Effector memory CD8-positive, alpha-beta T cell (primary cell): ENCODE measurements around the gene ASTL.
A peak's percentile ranks its signal among the peaks of the same experiment; 100 is the strongest.
"Not testable (repeated sequence)": the region's sequence is repeated elsewhere in the genome, so short reads cannot be mapped to it uniquely, and the experiment has no call there.

ENCODE experiments used
- ATAC-seq: fragments of 150-1000 bp; cut with Tn5 transposase; replicated peaks from 2 replicates; pipeline ENCODE4 v1.10.0; 2021; ENCODE audit warnings: mild to moderate bottlenecking, moderate library complexity
- DNase-seq, 3 experiments: peaks; one replicate each; pipeline ENCODE4 v3.0.0; 2021
- H3K27ac Mint-ChIP-seq, 2 donors: one replicate each; pipeline ENCODE4 v1.8.0; 2022; ENCODE audit warnings: mild to moderate bottlenecking in 2 of 2, mixed read lengths in 2 of 2, moderate library complexity in 2 of 2
- H3K27me3 Mint-ChIP-seq, 2 donors: one replicate each; pipeline ENCODE4 v1.8.0; 2022; ENCODE audit warnings: mixed read lengths in 2 of 2
- H3K36me3 Mint-ChIP-seq: one replicate; pipeline ENCODE4 v1.8.0; 2022; ENCODE audit warnings: mild to moderate bottlenecking, moderate library complexity, mixed read lengths; ENCODE audit not compliant: insufficient read depth
- H3K4me1 Mint-ChIP-seq, 2 donors: one replicate each; pipeline ENCODE4 v1.8.0; 2022; ENCODE audit warnings: low read depth in 2 of 2, mixed read lengths in 2 of 2
- H3K4me3 Mint-ChIP-seq, 2 donors: one replicate each; pipeline ENCODE4 v1.8.0; 2022; ENCODE audit warnings: mild to moderate bottlenecking in 2 of 2, mixed read lengths in 2 of 2, moderate library complexity in 2 of 2
- H3K9me3 Mint-ChIP-seq, 2 donors: one replicate each; pipeline ENCODE4 v1.8.0; 2022; ENCODE audit warnings: mixed read lengths in 2 of 2

The ASTL gene

DNA sequence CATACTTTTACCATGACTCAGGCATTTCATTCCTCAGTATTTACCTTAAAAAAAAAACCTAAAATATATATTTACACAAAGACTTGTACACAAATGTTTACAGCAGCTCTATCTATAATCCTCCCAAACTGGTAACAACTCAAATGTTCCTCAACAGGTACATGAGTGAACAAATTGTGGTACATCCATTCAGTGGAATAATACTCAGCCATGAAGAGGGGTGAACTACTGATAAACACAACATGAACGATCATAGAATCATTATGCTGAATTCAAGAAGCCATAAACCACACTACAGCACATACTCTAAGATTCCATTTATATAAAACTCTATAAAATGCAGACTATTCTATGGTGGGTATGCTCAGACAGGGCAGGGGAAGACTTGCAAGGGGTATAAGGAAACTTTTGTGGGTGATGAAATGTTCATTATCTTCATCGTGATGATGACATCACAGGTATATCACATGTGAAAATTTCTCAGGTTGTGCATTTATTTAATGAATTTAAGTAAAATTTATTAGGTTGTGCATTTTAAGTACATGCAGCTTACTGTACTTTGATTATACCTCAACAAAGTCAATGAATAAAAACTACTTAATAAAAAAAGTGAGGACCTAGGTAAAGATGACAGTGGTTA, 31.7 kb upstream of the ASTL start:
- DNase-seq (no peak), ATAC-seq (no peak)
- no peaks in the 10 kb centered on the region for H3K9me3 Mint-ChIP-seq
- H3K36me3 Mint-ChIP-seq: no peaks in the 10 kb centered on the region
- H3K27me3 Mint-ChIP-seq: no peaks in the 10 kb centered on the region
- no peak overlapping the region for H3K4me3 Mint-ChIP-seq
- no peak overlapping the region for H3K27ac Mint-ChIP-seq
- peaks cover 12 to 35% of the 10 kb centered on the region in 2 donors for H3K4me1 Mint-ChIP-seq

DNA sequence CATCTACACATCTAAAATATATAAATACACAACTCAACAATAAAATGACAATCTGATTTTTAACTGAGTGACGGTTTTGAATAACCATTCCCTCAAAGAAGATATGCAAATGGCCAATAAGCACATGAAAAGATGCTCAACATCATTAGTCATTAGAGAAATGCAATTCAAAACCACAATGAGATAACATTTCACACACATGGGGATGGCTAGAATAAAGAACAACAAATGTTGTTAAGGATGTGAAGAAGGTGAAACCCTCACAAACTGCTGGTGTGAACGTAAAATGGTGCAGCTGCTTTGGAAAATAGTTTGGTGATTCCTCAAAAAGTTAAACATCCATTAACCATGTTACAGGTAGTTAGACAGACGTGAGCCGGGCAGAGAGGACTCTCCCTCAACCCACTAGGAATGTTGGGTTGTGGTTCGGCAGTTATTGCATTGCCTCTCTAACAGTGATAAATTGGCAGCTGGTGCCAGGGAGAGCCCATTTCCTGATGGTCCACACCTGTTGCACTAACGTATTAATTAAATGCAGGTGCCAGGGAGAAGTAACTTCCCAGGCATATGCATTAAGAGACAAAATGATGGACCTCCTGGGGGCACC, 29.2 kb upstream of the ASTL start:
- Mint-ChIP-seq H3K4me1 (peaks cover 28 to 49% of the 10 kb centered on the region in 2 donors), H3K9me3 (no peaks in the 10 kb centered on the region), H3K27ac (peak overlapping the region; percentile 54 to 95), H3K27me3 (no peaks in the 10 kb centered on the region), H3K36me3 (peaks cover 17% of the 10 kb centered on the region), H3K4me3 (peak overlapping the region in 1 of 2 donors; percentile 65)
- ATAC-seq (no peak), DNase-seq (no peak)

DNA sequence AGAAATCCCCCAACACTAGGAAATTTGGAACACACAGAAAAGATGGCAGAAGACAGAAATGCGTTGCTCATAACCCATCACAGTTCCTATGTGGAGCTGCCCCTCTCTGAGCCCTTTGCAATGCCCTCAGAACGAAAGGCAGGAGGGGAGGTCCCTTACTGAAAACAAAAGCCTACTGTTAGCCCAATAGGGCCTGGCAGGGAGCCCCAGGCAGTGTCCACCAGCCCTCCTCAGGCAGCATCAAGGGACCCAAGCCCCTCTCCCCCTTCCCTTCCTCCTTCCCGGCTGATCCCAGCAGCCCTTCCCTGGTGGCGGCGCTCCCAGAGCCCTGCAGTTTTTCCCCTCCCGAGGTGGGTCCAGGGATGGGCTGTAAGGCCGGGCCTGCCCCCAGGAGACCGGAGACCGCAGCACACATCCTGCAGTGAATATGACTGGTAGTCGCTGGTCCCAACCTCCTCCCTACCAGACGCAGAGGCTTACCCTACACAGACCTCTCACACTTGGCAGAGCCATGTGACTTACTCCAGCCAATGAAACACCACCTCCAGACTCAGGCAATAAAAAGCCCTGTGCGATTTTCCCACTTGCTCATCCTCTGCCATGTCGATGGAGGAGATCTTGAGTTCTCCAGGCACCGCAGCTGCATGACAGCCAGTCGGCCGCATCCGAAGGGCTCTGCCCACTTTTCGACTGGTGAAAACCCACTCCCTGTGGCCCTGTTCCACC, 26.3 kb upstream of the ASTL start:
- no peaks in the 10 kb centered on the region for H3K27me3 Mint-ChIP-seq
- peak overlapping the region; percentile 98 for H3K27ac Mint-ChIP-seq
- H3K4me3 Mint-ChIP-seq: peak overlapping the region; percentile 82 to 83
- peaks cover 18% of the 10 kb centered on the region for H3K36me3 Mint-ChIP-seq
- peak; percentile 70 for ATAC-seq
- H3K9me3 Mint-ChIP-seq: no peaks in the 10 kb centered on the region
- peak; percentile 52 to 65 (median 55) for DNase-seq
- peaks cover 51 to 68% of the 10 kb centered on the region in 2 donors for H3K4me1 Mint-ChIP-seq

DNA sequence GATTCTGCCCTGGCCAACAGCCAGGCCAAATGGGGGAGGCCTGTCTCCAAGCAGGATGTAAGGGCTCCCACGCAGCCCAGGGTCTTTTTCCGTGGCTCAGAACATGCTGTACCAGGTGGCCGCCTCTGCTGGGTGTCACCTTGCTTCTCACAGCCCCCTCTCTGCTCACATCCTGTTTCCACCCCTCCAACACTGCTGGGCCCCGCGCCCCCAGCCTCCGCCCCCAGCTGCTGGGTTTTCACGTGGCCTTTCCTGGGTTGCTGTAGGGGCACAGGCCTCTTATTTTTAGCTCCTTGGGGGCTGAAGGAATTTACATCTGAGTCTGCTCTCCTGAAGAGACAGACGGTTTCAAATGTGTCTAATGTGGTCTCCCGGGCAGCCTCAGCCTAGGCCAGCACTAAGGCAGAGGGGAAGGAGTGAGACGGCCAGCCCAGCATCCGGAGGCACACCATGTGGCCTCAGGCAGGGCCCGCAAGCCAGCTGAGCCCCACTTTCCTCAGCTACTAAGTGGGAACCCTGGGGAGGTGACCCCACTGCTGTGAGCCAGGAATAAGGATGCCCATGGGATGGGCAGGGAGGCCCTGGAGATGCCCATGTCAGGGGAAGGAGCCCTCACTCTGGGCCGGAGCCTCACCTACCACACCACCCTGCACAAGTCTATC, 25.6 kb upstream of the ASTL start:
- H3K27me3 Mint-ChIP-seq: no peaks in the 10 kb centered on the region
- no peaks in the 10 kb centered on the region for H3K9me3 Mint-ChIP-seq
- ATAC-seq: peak; percentile 62
- H3K4me3 Mint-ChIP-seq: peak overlapping the region; percentile 82 to 83
- H3K36me3 Mint-ChIP-seq: peaks cover 24% of the 10 kb centered on the region
- H3K4me1 Mint-ChIP-seq: peaks cover 58 to 71% of the 10 kb centered on the region in 2 donors
- peak; percentile 64 to 75 (median 64) for DNase-seq
- H3K27ac Mint-ChIP-seq: peak overlapping the region; percentile 98

DNA sequence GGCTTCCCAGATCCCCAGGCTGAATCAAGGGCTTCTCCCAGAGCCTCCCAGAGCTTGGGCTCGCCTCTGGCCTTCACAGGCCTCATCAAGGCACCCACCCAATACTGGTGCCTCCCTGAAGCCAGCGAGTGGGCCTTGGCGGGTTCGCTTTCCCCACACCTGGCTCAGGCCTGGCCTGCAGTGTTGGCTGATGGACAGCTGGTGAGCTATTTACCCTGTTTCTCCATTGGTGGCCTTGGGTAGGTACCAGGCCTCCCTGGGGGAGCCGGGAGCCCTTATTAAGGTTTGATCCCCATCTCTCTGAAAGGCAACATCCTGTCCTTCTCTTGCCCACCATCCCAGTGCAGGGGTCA, 25.1 kb upstream of the ASTL start:
- Mint-ChIP-seq H3K27ac (peak overlapping the region; percentile 98), H3K4me3 (peak overlapping the region; percentile 82 to 83), H3K36me3 (peaks cover 29% of the 10 kb centered on the region), H3K27me3 (no peaks in the 10 kb centered on the region), H3K4me1 (peaks cover 60 to 71% of the 10 kb centered on the region in 2 donors), H3K9me3 (no peaks in the 10 kb centered on the region)
- ATAC-seq (no peak), DNase-seq (peak in 1 of 3 experiments; percentile 18)

DNA sequence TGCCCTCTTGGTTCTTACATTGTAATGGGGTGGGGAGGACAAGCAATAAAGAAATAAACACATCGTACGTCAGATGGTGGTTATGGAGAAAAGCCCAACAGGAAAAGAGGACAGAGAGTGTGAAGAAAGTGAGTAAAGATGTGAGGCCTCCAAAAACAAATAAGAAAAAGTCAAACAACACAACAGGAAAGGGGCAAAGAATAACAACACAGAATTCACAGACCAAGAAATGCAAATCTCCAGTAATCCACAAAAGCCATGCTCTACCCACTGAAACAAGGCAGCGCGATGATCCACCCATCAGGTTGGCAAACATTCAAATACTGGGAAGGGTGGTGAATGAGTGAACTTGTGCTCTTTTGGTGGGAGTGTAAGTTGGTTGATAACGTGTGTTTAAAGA, 23.6 kb upstream of the ASTL start:
- Mint-ChIP-seq H3K36me3 (peaks cover 33% of the 10 kb centered on the region), H3K9me3 (no peaks in the 10 kb centered on the region), H3K27me3 (no peaks in the 10 kb centered on the region), H3K4me3 (peak overlapping the region; percentile 50 to 82), H3K4me1 (peaks cover 68 to 75% of the 10 kb centered on the region in 2 donors), H3K27ac (peak overlapping the region; percentile 98)
- DNase-seq (peak in 1 of 3 experiments; percentile 26), ATAC-seq (peak; percentile 42)

DNA sequence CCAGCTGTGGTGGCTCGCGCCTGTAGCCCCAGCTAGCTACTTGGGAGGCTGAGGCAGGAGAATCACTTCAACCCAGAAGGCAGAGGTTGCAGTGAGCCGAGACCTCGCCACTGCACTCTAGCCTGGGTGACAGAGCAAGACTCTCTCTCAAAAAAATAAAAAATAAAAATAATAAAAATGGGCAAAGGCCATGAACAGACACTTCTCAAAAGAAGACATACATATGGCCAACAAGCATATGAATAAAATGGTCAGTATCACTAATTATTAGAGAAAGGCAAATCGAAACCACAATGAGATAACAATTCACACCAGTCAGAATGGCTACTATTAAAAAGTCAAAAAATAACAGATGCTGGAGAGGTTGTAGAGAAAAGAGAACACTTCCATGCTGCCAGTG, 22.1 kb upstream of the ASTL start:
- H3K36me3 Mint-ChIP-seq: peaks cover 37% of the 10 kb centered on the region
- not testable (repeated sequence) for H3K9me3 Mint-ChIP-seq, H3K27me3 Mint-ChIP-seq, ATAC-seq, DNase-seq
- H3K4me1 Mint-ChIP-seq: peaks cover 77 to 84% of the 10 kb centered on the region in 2 donors
- H3K27ac Mint-ChIP-seq: peak overlapping the region in 1 of 2 donors; percentile 98
- H3K4me3 Mint-ChIP-seq: peak overlapping the region; percentile 6 to 82

DNA sequence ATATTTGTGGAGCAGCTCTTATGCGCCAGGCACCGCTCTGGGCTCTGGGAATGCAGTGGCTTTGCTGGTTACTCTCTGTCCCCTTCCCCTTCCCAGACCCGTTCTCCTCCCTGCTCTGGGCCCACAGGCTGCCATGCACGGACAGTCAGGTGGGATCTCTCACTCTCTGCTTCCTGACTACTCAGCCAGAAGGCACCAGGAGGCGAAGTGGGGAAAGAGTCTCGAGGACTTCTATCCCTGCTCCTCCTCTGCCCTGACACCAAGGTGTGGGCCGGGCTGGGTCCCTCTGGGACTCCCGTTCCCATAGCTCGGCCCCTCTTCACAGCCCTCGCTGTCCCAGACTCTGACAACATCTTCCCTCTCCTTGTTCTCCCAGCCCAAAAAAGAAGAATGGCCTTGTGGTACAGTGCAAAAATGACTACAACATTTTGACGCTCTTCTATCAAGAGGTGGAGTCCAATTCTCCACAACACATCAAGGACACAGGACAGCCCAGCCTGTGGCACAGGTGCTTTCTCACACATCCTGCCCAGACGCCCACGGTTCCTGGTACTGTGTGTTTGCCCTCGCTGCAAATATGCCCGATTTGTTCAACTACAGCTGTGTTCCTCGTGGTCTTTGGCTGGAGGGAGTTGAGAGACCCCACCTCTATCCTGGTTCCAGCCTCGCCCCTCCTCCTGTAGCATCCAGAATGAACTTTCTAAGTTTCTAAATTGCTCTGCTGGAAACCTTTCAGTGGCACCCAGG, 21.0 kb upstream of the ASTL start:
- peaks cover 69 to 74% of the 10 kb centered on the region in 2 donors for H3K4me1 Mint-ChIP-seq
- ATAC-seq: no peak

DNA sequence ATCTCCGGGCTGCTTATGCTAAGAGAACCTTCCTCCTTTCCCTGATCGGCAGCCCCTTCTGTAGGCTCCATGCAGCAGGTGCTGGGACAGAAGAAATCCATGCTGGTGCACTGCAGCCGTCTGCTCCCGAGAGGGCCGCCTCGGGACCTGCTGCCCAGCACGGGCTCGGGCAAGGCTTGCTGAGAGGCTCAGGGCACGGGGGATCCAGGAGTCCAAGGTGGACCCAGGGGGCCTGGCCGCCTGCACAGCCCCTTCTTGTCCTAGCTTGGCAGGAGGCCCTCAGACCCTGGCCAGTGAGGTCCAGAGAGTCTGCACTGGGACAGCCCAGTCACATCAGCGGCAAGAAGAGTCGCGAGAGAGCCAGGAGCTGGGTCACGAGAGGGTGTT, 20.2 kb upstream of the ASTL start:
- H3K4me3 Mint-ChIP-seq: peak overlapping the region; percentile 75 to 78
- DNase-seq: no peak
- no peak for ATAC-seq
- peaks cover 65 to 70% of the 10 kb centered on the region in 2 donors for H3K4me1 Mint-ChIP-seq
- peaks cover 29% of the 10 kb centered on the region for H3K36me3 Mint-ChIP-seq
- no peaks in the 10 kb centered on the region for H3K9me3 Mint-ChIP-seq
- H3K27me3 Mint-ChIP-seq: no peaks in the 10 kb centered on the region
- H3K27ac Mint-ChIP-seq: peak overlapping the region; percentile 93 to 96

More for the DNA sequence above, 21.0 kb upstream of the ASTL start:
- H3K36me3 Mint-ChIP-seq: peaks cover 33% of the 10 kb centered on the region
- H3K27me3 Mint-ChIP-seq: no peaks in the 10 kb centered on the region
- no peak for DNase-seq
- H3K27ac Mint-ChIP-seq: peak overlapping the region; percentile 93 to 96
- H3K9me3 Mint-ChIP-seq: no peaks in the 10 kb centered on the region
- peak overlapping the region; percentile 75 to 79 for H3K4me3 Mint-ChIP-seq

DNA sequence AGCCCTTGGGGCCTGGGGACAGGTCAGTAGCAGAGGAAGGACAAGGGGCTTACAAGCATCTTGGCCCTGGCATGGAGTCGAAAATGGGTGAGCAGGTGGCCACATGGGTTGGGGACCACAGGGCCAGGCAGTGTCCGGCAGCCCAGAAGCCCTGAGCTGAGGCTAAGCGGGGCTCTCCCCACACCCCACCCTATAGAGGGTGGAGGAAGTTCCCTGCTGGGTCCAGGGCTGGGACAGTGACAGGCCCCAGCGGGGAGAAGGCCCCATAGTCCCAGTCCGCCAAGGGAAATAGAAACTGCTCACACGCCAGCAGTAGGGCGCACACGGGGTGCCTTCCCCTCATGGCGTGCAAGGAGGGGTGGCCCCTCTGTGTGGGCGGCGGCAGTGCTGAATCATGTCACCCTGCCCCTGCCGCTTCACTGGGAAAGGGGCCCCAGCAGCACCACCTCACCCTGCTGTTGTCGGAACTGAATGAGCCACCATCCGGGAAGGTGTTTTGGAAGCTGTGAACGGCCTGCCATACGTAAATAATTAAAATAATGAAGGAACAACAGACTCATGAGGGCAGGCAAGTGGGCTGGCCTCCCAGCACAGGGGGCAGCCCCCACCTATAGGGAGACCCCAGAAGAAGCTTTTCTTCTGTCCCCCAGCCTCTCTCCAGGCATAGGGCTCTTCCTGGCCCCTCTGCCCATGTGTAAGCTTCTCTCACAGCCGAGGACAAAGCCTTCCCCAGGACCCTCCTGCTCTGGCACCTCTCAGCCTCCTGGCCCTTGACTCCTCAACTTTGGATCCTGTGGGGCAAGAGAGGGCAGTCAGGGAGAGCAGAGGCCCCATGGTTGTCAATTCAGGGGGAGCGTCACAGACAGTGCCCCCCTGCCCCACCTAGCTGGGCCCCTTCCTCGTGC, 19.6 kb upstream of the ASTL start:
- H3K4me3 Mint-ChIP-seq: peak overlapping the region; percentile 75 to 78
- peaks cover 25% of the 10 kb centered on the region for H3K36me3 Mint-ChIP-seq
- H3K27me3 Mint-ChIP-seq: no peaks in the 10 kb centered on the region
- H3K4me1 Mint-ChIP-seq: peaks cover 61 to 71% of the 10 kb centered on the region in 2 donors
- no peaks in the 10 kb centered on the region for H3K9me3 Mint-ChIP-seq
- DNase-seq (peak; percentile 56 to 66 (median 60)), ATAC-seq (peak; percentile 67)
- H3K27ac Mint-ChIP-seq: peak overlapping the region; percentile 93 to 96

DNA sequence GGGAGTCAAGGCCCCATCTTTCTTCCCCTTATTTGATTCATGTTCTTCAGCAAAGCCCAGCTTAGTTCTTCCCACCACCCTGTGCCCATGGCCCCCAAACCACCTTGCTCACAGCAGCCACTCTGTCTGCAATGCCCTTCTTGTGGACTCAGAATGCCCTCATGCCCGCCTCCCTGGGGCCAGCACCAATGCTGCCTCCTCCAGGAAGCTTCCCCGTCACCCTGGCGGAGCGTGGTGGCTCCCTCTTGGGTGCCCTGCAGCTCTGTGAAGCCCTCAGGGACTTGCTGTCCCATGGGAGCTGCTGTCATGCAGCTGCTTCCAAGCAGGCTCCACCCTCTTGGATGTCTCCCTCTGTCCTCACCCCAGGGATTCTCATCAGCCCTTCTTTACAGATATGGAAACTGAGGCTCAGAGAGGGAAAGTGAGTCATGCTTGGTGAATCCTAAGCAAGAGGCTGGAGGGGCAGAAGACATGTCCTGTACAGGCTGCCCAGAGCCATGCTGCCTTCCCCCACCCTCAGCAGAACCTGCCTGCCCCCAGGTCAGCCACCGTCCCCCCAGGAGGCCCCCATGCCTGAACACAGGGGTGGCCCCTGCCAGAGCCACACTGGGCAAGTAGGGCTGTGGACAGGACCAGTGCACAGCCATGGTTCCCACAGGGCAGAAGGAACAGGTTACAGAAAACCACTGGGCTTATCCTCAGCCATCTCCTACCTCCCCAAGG, 18.8 kb upstream of the ASTL start:
- H3K9me3 Mint-ChIP-seq: no peaks in the 10 kb centered on the region
- peaks cover 58 to 66% of the 10 kb centered on the region in 2 donors for H3K4me1 Mint-ChIP-seq
- H3K27ac Mint-ChIP-seq: peak overlapping the region; percentile 93 to 96
- peaks cover 19% of the 10 kb centered on the region for H3K36me3 Mint-ChIP-seq
- H3K4me3 Mint-ChIP-seq: peak overlapping the region; percentile 75 to 78
- ATAC-seq (no peak), DNase-seq (no peak)
- no peaks in the 10 kb centered on the region for H3K27me3 Mint-ChIP-seq
